H9 (cell line): ENCODE results near the gene ZBTB20. TPM values are rescaled to one million over a fixed set of nuclear protein-coding genes. Genes with fewer than 3 reads are reported as not detected.

Experiments used
- DNase-seq: peaks from one replicate; pipeline ENCODE4 v3.0.0-alpha.2; 2017
- H2AFZ ChIP-seq: one replicate; pipeline ENCODE4 v1.6.1; 2013; ENCODE audit warnings: mild to moderate bottlenecking, low read length, control low read depth, moderate library complexity
- H2AK5ac ChIP-seq: 2 replicates; pipeline ENCODE4 v1.6.1; 2013; ENCODE audit warnings: low read length, control low read depth, mixed read lengths; ENCODE audit not compliant: insufficient read length
- H2BK120ac ChIP-seq: one replicate; pipeline ENCODE4 v1.6.1; 2013; ENCODE audit warnings: low read depth, mild to moderate bottlenecking, low read length, control low read depth, inconsistent platforms; ENCODE audit not compliant: poor library complexity, severe bottlenecking
- H2BK12ac ChIP-seq: 2 replicates; pipeline ENCODE4 v1.6.1; 2013; ENCODE audit warnings: low read length, control low read depth, mixed read lengths, low read depth; ENCODE audit not compliant: insufficient read length
- H2BK15ac ChIP-seq: 2 replicates; pipeline ENCODE4 v1.6.1; 2013; ENCODE audit warnings: low read depth, low read length, control low read depth
- H2BK20ac ChIP-seq: one replicate; pipeline ENCODE4 v1.6.1; 2013; ENCODE audit warnings: low read depth, mild to moderate bottlenecking, low read length, control low read depth, inconsistent platforms; ENCODE audit not compliant: poor library complexity, severe bottlenecking
- H2BK5ac ChIP-seq: 2 replicates; pipeline ENCODE4 v1.6.1; 2013; ENCODE audit warnings: low read length, control low read depth, mixed read lengths; ENCODE audit not compliant: insufficient read length
- H3K14ac ChIP-seq: 2 replicates; pipeline ENCODE4 v1.6.1; 2013; ENCODE audit warnings: low read length, control low read depth; ENCODE audit not compliant: insufficient read depth
- H3K18ac ChIP-seq: 2 replicates; pipeline ENCODE4 v1.6.1; 2013; ENCODE audit warnings: low read depth, mild to moderate bottlenecking, mixed read lengths, low read length, control low read depth; ENCODE audit not compliant: insufficient read length
- H3K23ac ChIP-seq: 2 replicates; pipeline ENCODE4 v1.6.1; 2013; ENCODE audit warnings: low read length, control low read depth, mixed read lengths, low read depth; ENCODE audit not compliant: insufficient read length
- H3K23me2 ChIP-seq: 2 replicates; pipeline ENCODE4 v1.6.1; 2013; ENCODE audit warnings: low read depth, mild to moderate bottlenecking, mixed read lengths, low read length, control low read depth; ENCODE audit not compliant: insufficient read length, poor library complexity, severe bottlenecking
- H3K27ac ChIP-seq: 2 replicates; pipeline ENCODE4 v1.5.1; 2013; ENCODE audit warnings: low read length, control low read depth, mixed read lengths, low read depth; ENCODE audit not compliant: insufficient read length
- H3K27me3 ChIP-seq: 2 replicates; pipeline ENCODE4 v1.6.1; 2013; ENCODE audit warnings: low read length, control low read depth, inconsistent platforms; ENCODE audit not compliant: insufficient read depth
- H3K4ac ChIP-seq: 2 replicates; pipeline ENCODE4 v1.6.1; 2013; ENCODE audit warnings: low read depth, mild to moderate bottlenecking, control low read depth, inconsistent platforms, low read length, moderate library complexity
- H3K4me1 ChIP-seq: 2 replicates; pipeline ENCODE4 v1.6.1; 2013; ENCODE audit warnings: low read length, control low read depth, inconsistent platforms; ENCODE audit not compliant: insufficient read depth
- H3K4me2 ChIP-seq: 2 replicates; pipeline ENCODE4 v1.6.1; 2013; ENCODE audit warnings: low read length, control low read depth, mixed read lengths; ENCODE audit not compliant: insufficient read length, insufficient read depth
- H3K56ac ChIP-seq: 2 replicates; pipeline ENCODE4 v1.6.1; 2013; ENCODE audit warnings: low read depth, mild to moderate bottlenecking, mixed read lengths, low read length, control low read depth; ENCODE audit not compliant: insufficient read length
- H3K79me1 ChIP-seq: 2 replicates; pipeline ENCODE4 v1.6.1; 2013; ENCODE audit warnings: low read depth, mild to moderate bottlenecking, moderate library complexity, low read length, control low read depth, inconsistent platforms; ENCODE audit not compliant: insufficient read depth, poor library complexity, severe bottlenecking
- H3K79me2 ChIP-seq: 2 replicates; pipeline ENCODE4 v1.6.1; 2013; ENCODE audit warnings: low read length, control low read depth, inconsistent platforms; ENCODE audit not compliant: insufficient read depth
- H3K9ac ChIP-seq: 2 replicates; pipeline ENCODE4 v1.6.1; 2013; ENCODE audit warnings: low read length, control low read depth, mixed read lengths; ENCODE audit not compliant: insufficient read length; ENCODE audit errors: extremely low read depth
- H3K9me3 ChIP-seq: one replicate; pipeline ENCODE4 v1.6.1; 2013; ENCODE audit warnings: low read depth, low read length, inconsistent platforms; ENCODE audit not compliant: control insufficient read depth
- H3T11ph ChIP-seq: one replicate; pipeline ENCODE4 v1.6.1; 2013; ENCODE audit warnings: mild to moderate bottlenecking, low read length, control low read depth, inconsistent platforms
- H4K20me1 ChIP-seq: one replicate; pipeline ENCODE4 v1.6.1; 2013; ENCODE audit not compliant: control insufficient read depth, insufficient read length, insufficient read depth
- H4K5ac ChIP-seq: 2 replicates; pipeline ENCODE4 v1.6.1; 2013; ENCODE audit warnings: low read depth, mild to moderate bottlenecking, mixed read lengths, low read length, control low read depth; ENCODE audit not compliant: insufficient read length
- H4K8ac ChIP-seq: replicated peaks from 2 replicates; pipeline ENCODE4 v1.6.1; 2013; ENCODE audit warnings: low read length, control low read depth, mixed read lengths, low read depth; ENCODE audit not compliant: insufficient read length
- H4K91ac ChIP-seq: 2 replicates; pipeline ENCODE4 v1.6.1; 2013; ENCODE audit warnings: low read depth, mild to moderate bottlenecking, moderate library complexity, mixed read lengths, low read length, control low read depth; ENCODE audit not compliant: insufficient read length
- H3K27ac Mint-ChIP-seq, 3 experiments: 2 replicates in 2 of 3; 3 replicates in 1 of 3; pipeline ENCODE4 v1.8.0; 2020 to 2021; ENCODE audit warnings: mixed read lengths in 3 of 3, mild to moderate bottlenecking in 1 of 3, moderate library complexity in 1 of 3
- H3K27me3 Mint-ChIP-seq: 2 replicates; pipeline ENCODE4 v1.8.0; 2021; ENCODE audit warnings: low read depth, mild to moderate bottlenecking, moderate library complexity, mixed read lengths
- H3K36me3 Mint-ChIP-seq, 3 experiments: 2 replicates in 2 of 3; 3 replicates in 1 of 3; pipeline ENCODE4 v1.8.0; 2020 to 2021; ENCODE audit warnings: low read depth in 3 of 3, mixed read lengths in 3 of 3; ENCODE audit not compliant: insufficient read depth in 1 of 3
- H3K4me1 Mint-ChIP-seq, 2 experiments: 2 replicates each; pipeline ENCODE4 v1.8.0; 2020; ENCODE audit warnings: mixed read lengths in 2 of 2
- H3K4me3 Mint-ChIP-seq, 2 experiments: 2 replicates in 1 of 2; 3 replicates in 1 of 2; pipeline ENCODE4 v1.8.0; 2020 to 2021; ENCODE audit warnings: mild to moderate bottlenecking in 2 of 2, mixed read lengths in 2 of 2, moderate library complexity in 1 of 2
- H3K9me3 Mint-ChIP-seq, 2 experiments: 2 replicates in 1 of 2; 3 replicates in 1 of 2; pipeline ENCODE4 v1.8.0; 2020; ENCODE audit warnings: mild to moderate bottlenecking in 2 of 2, mixed read lengths in 2 of 2, moderate library complexity in 1 of 2
- CTCF ChIP-seq: fragments of 200-600 bp; sonication (generic); conservative IDR thresholded peaks from 3 replicates; pipeline ENCODE4 v1.8.0; 2021; ENCODE audit warnings: antibody characterized with exemption, mild to moderate bottlenecking
- WGBS: extraction: QIAGEN DNeasy Blood & Tissue Kit; methylation state at CpG from one replicate; pipeline ENCODE4 v1.1.7; 2013; ENCODE audit warnings: missing lambda C conversion rate, low lambda C conversion rate, mixed read lengths; ENCODE audit not compliant: insufficient read length; ENCODE audit errors: extremely low coverage; 5-methylcytosine and 5-hydroxymethylcytosine counted together
- total RNA-seq: library from RNA; stranded (reverse); gene quantifications from 2 replicates; pipeline ENCODE4 v1.2.1, GENCODE V29; 2021

The ZBTB20 gene
- total RNA-seq, 1 experiment from 2014 or later = 0.70 TPM

GRCh38 chr3:115018694-115019093 is 128.4 kb downstream of the ZBTB20 start:
- H3K4me1 Mint-ChIP-seq = no peaks in the 10 kb centered on the region
- H3K9ac ChIP-seq = no peak overlapping the region
- H3T11ph ChIP-seq = no peak overlapping the region
- no peak overlapping the region for H3K27ac Mint-ChIP-seq
- H4K20me1 ChIP-seq = no peaks in the 10 kb centered on the region
- no peak overlapping the region for H3K27ac ChIP-seq
- no peak overlapping the region for H2BK5ac ChIP-seq
- H2AK5ac ChIP-seq = no peak overlapping the region
- H3K9me3 ChIP-seq = no peaks in the 10 kb centered on the region
- H3K4ac ChIP-seq = no peak overlapping the region
- no peaks in the 10 kb centered on the region for H3K27me3 Mint-ChIP-seq
- peaks cover 4 to 7% of the 10 kb centered on the region in 2 experiments; a peak in 3 of 5 replicates for H3K9me3 Mint-ChIP-seq
- no peak overlapping the region for H3K56ac ChIP-seq
- no peak overlapping the region for H4K8ac ChIP-seq
- no peaks in the 10 kb centered on the region for H3K79me1 ChIP-seq
- H3K14ac ChIP-seq = no peak overlapping the region
- H3K23me2 ChIP-seq = no peaks in the 10 kb centered on the region
- no peaks in the 10 kb centered on the region for H3K27me3 ChIP-seq
- TF ChIP-seq CTCF = no peak
- no peak overlapping the region for H2BK12ac ChIP-seq
- peaks cover 0 to 9% (median 0%) of the 10 kb centered on the region in 3 experiments; a peak in 1 of 7 replicates for H3K36me3 Mint-ChIP-seq
- no peak overlapping the region for H2AFZ ChIP-seq
- no CpG with 5 or more reads among the region's 2 CpGs for WGBS
- H4K91ac ChIP-seq = no peak overlapping the region
- H2BK15ac ChIP-seq = no peak overlapping the region
- no peak overlapping the region for H2BK120ac ChIP-seq
- H3K79me2 ChIP-seq = no peaks in the 10 kb centered on the region
- H3K4me3 Mint-ChIP-seq = no peak overlapping the region
- H2BK20ac ChIP-seq = no peak overlapping the region
- no peak for DNase-seq
- H3K4me2 ChIP-seq = no peak overlapping the region
- no peak overlapping the region for H4K5ac ChIP-seq
- no peak overlapping the region for H3K18ac ChIP-seq
- H3K4me1 ChIP-seq = no peaks in the 10 kb centered on the region
- no peak overlapping the region for H3K23ac ChIP-seq
